ENCODE data around the gene GCN1.

Gene GCN1

DNA sequence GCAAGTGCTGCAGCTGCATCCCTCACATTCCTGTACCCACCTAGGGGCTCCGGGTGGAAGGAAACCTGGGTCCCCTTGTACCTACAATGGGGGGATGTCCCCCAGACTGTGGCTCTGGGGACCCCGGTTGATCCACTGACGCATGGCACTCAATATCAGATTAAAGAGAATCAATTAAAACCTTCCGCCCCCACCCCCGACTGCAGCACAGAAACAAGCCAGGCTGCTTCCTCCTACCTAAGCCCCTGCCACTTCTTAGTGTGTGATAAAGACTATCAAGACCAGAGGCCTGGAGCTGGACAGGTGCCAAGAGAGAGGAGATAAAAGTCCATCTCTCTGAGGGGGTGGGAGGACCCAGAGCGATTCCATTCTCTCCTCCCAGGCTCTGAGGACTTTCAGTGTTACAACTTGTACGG lies 34.6 kb upstream of the GCN1 start:
- in situ Hi-C loops (cut with HindIII; ENCODE audit: low sequenced_read_pairs) = loop anchor here (5.0 kb wide), 1 partner anchor 38 kb away; the partner anchor contains the start of gene PXN

- in situ Hi-C loops (cut with HindIII; ENCODE audit: low sequenced_read_pairs) = loop anchor here (5.0 kb wide), 1 partner anchor 39 kb away; the partner anchor contains the start of gene PXN
Measured at GRCh38 chr12:120228291-120229070, 34.0 kb upstream of the GCN1 start.

DNA sequence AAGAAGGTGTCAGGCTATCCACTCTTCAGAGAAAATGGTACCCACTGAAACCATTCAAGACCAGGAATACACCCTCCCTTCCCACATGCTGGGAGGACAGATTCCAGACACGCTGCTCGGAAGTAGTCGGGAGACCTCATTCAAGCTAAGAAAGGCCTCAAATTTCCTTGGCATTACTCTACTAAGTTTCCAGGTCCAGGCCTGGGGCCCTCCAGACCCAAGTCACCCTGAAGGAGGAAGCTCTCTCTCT lies 33.5 kb upstream of the GCN1 start:
- in situ Hi-C loops (cut with HindIII; ENCODE audit: low sequenced_read_pairs) = loop anchor here (5.0 kb wide), 1 partner anchor 39 kb away; the partner anchor contains the start of gene PXN

- in situ Hi-C loops (cut with HindIII; ENCODE audit: low sequenced_read_pairs) = loop anchor here (5.0 kb wide), 1 partner anchor 40 kb away; the partner anchor contains the start of gene PXN
Measured at GRCh38 chr12:120227233-120228040, 32.9 kb upstream of the GCN1 start.

GRCh38 chr12:120225852-120226640 lies 31.5 kb upstream of the GCN1 start:
- in situ Hi-C loops (cut with HindIII; ENCODE audit: low sequenced_read_pairs) = loop anchor here (5.0 kb wide), 1 partner anchor 41 kb away; the partner anchor contains the start of gene PXN

DNA sequence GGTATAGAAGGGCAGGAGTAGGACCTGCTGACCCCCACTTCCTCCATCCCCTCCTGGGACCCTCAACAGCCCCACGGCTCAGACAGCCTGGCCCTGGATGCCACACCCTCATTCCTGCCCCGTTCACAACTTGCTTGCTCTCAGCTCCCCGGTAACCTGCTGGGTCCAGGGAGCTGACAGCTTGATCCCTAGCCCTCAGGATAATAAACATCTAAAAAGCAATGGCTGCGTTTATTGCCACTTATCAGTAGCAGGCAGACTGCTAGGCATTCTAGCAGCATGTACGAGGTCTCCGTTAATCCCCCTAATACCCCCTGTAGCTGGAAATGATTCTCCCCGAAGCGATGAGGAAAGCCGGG lies 30.7 kb upstream of the GCN1 start:
- in situ Hi-C loops (cut with HindIII; ENCODE audit: low sequenced_read_pairs) = loop anchor here (5.0 kb wide), 1 partner anchor 42 kb away; the partner anchor contains the start of gene PXN

DNA sequence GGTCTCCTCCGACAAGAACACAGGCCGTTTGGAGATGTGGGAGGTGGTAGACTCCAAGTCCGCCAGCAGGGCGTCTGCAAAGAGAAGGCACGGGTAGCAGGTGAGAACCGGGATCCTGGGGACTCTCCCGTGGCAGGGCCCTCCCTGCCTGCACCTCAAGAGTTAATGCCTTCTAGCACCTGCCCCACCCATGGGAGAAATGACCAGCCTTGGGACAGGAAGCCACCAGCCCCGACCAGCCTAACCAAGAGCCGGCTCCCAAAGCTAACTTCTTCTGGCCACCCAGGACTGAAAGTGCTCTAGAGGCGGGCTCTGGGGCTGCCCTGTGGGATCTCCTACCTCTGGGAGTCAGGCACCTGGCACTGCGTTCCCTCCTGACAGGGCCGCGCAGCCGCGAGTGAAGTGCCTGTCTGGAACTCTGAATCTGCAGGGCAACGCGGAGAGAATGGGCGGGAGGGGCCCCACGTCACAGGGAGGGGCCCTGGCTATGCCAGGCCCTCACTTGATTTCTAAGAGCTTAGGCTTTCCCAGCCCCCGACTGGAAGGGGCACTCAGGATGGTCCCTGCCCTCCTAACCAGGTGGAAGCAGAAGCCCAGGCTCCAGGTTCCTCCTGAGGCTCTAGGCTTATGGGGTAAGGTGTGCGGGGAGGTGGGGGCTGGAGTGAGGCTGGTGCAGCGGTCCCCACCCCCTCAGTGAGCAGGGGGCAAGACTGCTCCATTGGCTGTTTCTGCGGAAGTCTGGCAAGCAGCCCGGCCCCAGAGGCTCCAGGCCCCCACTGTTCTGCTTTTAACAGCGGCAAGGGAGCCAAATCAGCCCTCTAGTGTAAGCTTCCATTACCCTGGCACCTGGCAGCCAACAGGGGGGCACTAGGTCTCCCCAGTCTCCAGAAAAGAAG lies 30.0 kb upstream of the GCN1 start:
- in situ Hi-C loops (cut with HindIII; ENCODE audit: low sequenced_read_pairs) = loop anchor here (5.0 kb wide), 1 partner anchor 43 kb away; the partner anchor contains the start of gene PXN

- in situ Hi-C loops (cut with HindIII; ENCODE audit: low sequenced_read_pairs) = no loop called here
Measured at GRCh38 chr12:120223458-120224303, 29.2 kb upstream of the GCN1 start.

GRCh38 chr12:120222288-120222832 lies 27.8 kb upstream of the GCN1 start:
- in situ Hi-C loops (cut with HindIII; ENCODE audit: low sequenced_read_pairs) = no loop called here

- in situ Hi-C loops (cut with HindIII; ENCODE audit: low sequenced_read_pairs) = no loop called here
Measured at GRCh38 chr12:120221576-120221900, 27.0 kb upstream of the GCN1 start.

- in situ Hi-C loops (cut with HindIII; ENCODE audit: low sequenced_read_pairs) = no loop called here
Measured at GRCh38 chr12:120220838-120221575, 26.5 kb upstream of the GCN1 start.

GRCh38 chr12:120218680-120219606 lies 24.4 kb upstream of the GCN1 start:
- in situ Hi-C loops (cut with HindIII; ENCODE audit: low sequenced_read_pairs) = loop anchor here (5.0 kb wide), 1 partner anchor 57 kb away; no protein-coding TSS in a partner anchor

DNA sequence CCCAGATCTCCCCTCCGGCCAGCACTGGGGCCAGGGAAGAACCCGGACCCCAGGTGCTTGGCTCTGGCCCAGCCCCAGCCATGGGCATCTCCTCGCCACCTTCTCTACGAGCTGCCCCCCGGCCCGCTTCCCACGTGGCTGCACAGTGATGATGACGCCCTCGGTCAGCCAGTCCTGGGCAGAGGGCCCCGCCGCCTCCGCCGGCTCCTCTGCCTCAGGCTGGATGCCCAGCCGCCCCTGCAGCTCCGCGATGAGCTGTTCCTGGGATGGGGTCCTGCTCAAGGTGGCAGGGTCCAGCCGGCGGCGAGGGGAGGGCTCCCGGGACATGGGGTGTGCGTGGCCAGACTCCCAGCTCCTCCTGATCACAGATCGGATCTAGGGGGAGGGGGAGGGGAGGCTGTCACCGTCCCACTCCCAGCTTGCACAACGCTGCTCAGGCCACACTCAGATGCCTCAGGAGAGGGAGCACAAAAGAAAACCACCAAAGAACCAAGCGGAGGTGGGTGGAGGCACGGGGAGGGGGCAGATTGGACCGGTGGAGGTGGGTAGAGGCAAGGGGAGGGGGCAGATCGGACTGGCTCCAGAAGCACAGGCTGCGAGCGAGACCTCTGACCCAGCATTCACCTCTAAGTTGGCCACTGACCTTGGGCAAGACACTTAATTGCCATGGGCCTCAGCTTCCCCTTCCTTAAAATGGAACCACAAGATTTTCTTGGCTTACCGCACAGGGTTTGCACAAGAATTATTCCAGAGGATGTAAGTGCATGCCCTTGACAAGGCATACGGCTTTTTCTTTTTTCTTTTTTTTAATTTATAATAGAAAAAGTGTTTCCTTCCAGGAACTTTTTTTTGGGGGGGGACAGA lies 22.5 kb upstream of the GCN1 start:
- in situ Hi-C loops (cut with HindIII; ENCODE audit: low sequenced_read_pairs) = loop anchor here (5.0 kb wide), 1 partner anchor 55 kb away; no protein-coding TSS in a partner anchor

DNA sequence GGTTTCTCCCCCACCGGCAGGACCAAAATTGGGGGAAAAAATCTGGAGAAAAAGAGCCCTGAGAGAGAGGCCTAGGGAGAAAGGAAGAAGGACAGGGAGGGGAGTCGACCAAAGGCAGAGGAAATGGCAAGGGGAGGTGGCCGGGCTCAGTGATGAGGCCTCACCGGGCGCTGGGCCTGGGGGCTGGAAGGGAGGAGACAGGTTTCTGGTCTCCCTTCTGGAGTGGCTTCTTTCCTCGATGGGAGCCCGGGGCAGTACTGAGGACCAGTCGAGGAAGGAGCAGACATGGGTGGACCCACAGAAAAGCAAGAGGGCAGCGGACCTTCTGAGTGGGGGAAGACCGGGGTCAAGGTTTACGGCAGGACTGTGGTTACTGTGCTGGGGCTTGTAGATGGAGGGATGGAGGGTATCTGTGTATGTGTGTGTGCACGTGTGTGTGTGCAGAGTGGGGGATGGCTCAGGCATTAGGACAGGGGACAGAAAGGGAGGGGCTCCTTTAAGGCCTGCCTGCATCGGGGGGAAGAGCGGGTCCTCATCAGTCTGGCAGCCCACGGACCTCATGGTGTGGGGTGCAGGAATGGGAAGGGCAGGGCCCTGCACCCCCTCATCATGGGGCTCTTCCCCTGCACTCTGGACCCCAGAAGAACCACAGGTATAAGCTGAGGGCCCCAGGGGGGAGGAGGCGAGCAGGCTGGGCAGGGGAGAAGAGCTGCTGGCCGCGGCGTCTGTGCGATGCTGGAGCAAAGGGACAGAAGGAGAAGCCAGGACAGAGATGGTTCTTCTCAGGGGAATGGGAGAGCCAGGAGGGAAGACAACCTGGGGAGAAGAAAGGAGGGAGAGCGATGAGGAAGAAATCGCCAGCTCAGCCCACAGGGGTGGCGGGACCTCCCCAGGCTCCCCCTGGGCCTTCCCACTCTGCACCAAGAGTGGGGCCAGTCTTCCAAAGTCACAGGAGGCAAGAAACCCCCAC lies 21.5 kb upstream of the GCN1 start:
- in situ Hi-C loops (cut with HindIII; ENCODE audit: low sequenced_read_pairs) = loop anchor here (5.0 kb wide), 1 partner anchor 54 kb away; no protein-coding TSS in a partner anchor

- in situ Hi-C loops (cut with HindIII; ENCODE audit: low sequenced_read_pairs) = loop anchor here (5.0 kb wide), 1 partner anchor 53 kb away; no protein-coding TSS in a partner anchor
Measured at GRCh38 chr12:120215357-120215735, 20.8 kb upstream of the GCN1 start.

Measured in endothelial cell of hepatic sinusoid (primary cell).